KOPT-K1 (cell line): ENCODE data around the gene TIFAB.

ENCODE experiments used
- H3K27ac ChIP-seq: fragments of 200-600 bp; sonication (generic); 2 replicates; pipeline ENCODE4 v1.5.1; 2016; ENCODE audit warnings: antibody characterized with exemption, mild to moderate bottlenecking, low read depth, low read length; ENCODE audit not compliant: poor library complexity, severe bottlenecking
- H3K36me3 ChIP-seq: fragments of 200-600 bp; sonication (generic); 2 replicates; pipeline ENCODE4 v1.5.1; 2017; ENCODE audit warnings: antibody characterized with exemption, mild to moderate bottlenecking, low read length, moderate library complexity; ENCODE audit not compliant: insufficient read depth
- H3K9me3 ChIP-seq: fragments of 200-600 bp; sonication (generic); 2 replicates; pipeline ENCODE4 v1.5.1; 2017; ENCODE audit warnings: antibody characterized with exemption, low read length, mild to moderate bottlenecking; ENCODE audit not compliant: insufficient read depth, poor library complexity, severe bottlenecking

TIFAB gene

DNA sequence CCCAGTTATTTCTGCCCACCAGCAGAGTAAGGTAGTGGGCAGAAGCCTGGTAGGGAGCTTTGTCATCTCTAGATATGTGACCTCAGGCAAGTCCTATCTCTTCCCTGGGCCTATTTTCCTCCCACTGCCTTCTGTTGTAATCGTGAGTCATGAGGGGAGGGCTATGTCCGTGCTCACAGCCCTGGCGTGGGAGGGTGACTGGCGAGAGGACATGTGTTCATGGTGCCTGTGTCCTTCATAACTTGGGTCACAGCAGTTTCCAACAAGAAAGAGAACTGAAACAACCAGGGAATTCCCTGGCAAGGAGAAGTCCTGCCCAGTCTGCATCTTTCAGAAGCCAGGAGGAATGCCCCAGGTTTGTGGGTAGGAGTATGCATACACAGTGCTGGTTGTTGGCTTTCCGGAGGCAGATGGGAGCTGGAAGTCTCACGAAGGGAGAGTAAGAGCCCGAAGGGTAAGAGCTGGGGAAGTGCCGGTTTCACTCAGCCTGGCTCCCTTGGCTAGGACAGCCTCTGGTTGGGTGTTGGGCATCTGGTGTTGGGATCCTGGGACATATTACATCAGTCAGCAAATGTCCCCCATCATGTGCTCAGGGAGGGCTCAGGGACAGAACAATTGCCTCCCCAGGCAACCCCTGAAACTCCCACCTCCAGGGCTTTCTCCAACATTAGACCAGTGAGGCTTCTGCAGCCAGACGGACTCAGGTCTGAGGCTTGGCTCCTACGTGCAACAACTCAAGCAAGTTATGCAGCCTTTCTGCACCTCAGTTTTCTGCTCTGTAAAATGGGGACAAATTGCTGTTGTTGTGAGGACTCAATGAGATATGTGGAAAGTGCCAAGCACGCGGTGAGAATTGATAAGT lies 4.3 kb upstream of the TIFAB start:
- H3K27ac ChIP-seq: no peak overlapping the region
- no peaks in the 10 kb centered on the region for H3K9me3 ChIP-seq
- H3K36me3 ChIP-seq: no peaks in the 10 kb centered on the region

DNA sequence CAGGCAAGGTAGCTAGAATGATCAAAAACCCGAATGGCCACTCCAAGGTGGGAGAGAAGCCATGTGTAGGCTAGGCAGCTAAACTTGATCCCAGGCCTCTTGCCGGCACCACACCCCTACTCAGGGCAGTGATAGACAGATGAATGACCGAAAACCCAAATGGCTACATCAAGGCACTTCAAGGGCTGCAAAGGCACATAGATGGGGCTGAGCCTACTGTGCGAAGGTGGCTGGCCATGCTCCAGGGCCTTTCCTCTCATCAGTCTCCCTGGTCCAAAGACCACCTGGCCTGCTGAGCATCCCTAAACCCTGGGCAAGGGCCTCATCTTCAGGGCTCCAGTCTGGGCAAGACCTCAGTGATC lies 3.7 kb upstream of the TIFAB start:
- Histone ChIP-seq H3K27ac (no peak overlapping the region), H3K36me3 (no peaks in the 10 kb centered on the region), H3K9me3 (no peaks in the 10 kb centered on the region)

GRCh38 chr5:135454946-135455345 lies 2.8 kb upstream of the TIFAB start:
- H3K9me3 ChIP-seq: no peaks in the 10 kb centered on the region
- no peaks in the 10 kb centered on the region for H3K36me3 ChIP-seq
- no peak overlapping the region for H3K27ac ChIP-seq

GRCh38 chr5:135453613-135454012 lies 1.5 kb upstream of the TIFAB start:
- Histone ChIP-seq H3K36me3 (no peaks in the 10 kb centered on the region), H3K27ac (no peak overlapping the region), H3K9me3 (no peaks in the 10 kb centered on the region)

- Histone ChIP-seq H3K9me3 (no peaks in the 10 kb centered on the region), H3K27ac (no peak overlapping the region), H3K36me3 (no peaks in the 10 kb centered on the region)
These were observed 400 bp downstream of the TIFAB start for GRCh38 chr5:135451581-135452320.

GRCh38 chr5:135450952-135451351 lies 1.2 kb downstream of the TIFAB start:
- H3K9me3 ChIP-seq: no peaks in the 10 kb centered on the region
- H3K36me3 ChIP-seq: no peaks in the 10 kb centered on the region
- no peak overlapping the region for H3K27ac ChIP-seq

GRCh38 chr5:135450336-135450735 lies 1.8 kb downstream of the TIFAB start:
- no peaks in the 10 kb centered on the region for H3K9me3 ChIP-seq
- H3K27ac ChIP-seq: no peak overlapping the region

DNA sequence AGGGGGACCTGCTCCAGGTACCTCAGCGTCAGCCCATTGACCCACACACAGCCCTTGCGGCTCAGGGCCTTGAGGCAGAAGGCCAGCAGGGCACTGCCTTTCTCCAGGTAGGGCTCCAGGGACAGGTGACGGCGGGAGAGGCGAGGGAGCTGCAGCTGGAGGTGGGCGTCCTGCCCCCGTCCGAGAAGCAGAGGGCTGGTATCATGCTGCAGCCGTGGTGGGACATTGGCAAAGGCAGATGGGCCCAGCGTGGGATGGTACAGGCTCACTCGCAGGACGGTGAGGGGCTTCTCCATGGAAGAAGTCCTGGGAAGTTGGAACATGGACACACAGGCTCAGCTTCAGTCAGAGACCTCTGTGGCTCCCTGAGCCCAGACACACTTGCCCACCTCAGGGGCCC lies 2.5 kb downstream of the TIFAB start:
- H3K9me3 ChIP-seq: no peaks in the 10 kb centered on the region
- H3K27ac ChIP-seq: no peak overlapping the region
- no peaks in the 10 kb centered on the region for H3K36me3 ChIP-seq

More at GRCh38 chr5:135450336-135450735, 1.8 kb downstream of the TIFAB start:
- H3K36me3 ChIP-seq: no peaks in the 10 kb centered on the region

GRCh38 chr5:135448791-135449507 lies 3.2 kb downstream of the TIFAB start:
- no peaks in the 10 kb centered on the region for H3K9me3 ChIP-seq
- no peak overlapping the region for H3K27ac ChIP-seq
- no peaks in the 10 kb centered on the region for H3K36me3 ChIP-seq

DNA sequence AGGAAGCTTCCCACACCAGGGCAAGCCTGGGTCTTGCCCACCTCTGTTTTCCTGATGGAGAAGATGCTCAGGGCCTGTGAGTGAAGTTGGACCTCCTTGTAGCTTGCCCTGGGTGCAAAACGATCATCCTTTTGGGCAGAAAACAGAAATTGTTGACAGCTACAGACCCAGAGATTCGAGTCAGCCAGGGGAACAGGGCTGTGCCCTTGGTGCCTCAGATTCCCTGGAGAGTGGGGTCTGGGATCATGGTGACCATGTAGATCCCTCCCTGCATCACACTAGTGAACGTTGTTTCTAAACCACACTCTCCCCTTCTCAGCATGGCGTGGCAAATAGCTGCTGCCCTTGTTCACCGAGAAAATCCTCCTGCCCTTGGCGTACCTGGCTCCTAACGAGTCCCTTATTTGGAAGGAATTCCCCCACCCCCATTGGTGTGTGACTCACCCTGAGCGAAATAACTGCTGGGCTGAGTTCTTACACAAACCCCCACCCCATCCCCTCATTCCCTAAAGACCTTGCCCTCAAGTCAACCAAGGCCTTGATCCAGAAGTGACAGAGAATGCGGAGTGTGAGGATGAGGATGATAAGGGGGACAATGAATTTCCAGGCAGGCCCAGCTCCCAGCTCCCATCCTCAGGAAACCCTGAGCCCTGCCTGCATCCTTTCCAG lies 3.9 kb downstream of the TIFAB start:
- Histone ChIP-seq H3K9me3 (no peaks in the 10 kb centered on the region), H3K27ac (no peak overlapping the region), H3K36me3 (no peaks in the 10 kb centered on the region)

GRCh38 chr5:135447298-135447929 lies 4.7 kb downstream of the TIFAB start, which contains the start of gene DCANP1:
DCANP1 (minus strand) TSS chr5:135447348; CDS start chr5:135447108, 240 bp downstream.
- no peak within 1 kb of the TSS for H3K27ac ChIP-seq
- H3K9me3 ChIP-seq: no peaks in the 10 kb centered on the region
- H3K36me3 ChIP-seq: no peaks in the 10 kb centered on the region

DNA sequence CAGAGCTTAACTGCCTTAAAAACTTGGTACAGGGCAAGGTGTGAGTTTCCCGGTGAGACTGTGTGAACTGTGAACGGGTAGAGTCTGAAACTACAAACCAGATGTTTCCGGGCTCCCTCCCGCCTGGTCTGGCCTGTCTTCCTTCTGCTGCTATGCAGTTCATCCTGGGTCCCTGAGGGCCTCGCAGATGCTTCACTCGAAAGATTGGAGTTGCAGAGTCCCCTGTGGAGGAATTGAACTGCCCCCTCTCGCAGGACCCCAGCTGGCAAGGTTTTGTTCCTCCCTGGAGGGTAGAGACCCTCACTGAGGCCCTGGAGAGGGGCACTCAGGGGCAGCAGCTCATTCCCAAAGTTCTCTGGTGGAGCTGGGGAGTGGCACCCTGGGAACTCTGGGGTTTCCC lies 5.5 kb downstream of the TIFAB start:
- Histone ChIP-seq H3K27ac (no peak overlapping the region), H3K36me3 (no peaks in the 10 kb centered on the region), H3K9me3 (no peaks in the 10 kb centered on the region)

DNA sequence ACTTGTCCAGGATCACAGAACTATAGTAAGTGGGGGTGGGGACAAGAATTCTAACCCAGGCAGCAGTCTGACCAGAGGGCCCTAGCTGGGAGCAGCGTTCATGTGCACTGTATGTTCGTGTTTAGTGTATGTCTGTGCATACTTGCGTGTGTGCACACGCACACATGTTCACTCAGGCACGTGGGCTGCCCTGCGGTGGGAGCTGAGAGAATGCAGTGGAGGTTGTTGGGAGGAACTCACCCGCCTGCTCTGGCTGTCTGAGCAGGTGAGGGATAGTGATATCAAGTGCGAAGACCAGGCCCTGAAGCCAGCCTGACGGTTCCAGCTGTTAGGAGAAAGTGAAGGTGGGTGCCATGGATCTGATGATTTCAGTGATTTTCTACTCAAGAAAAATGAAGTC lies 5.9 kb downstream of the TIFAB start:
- Histone ChIP-seq H3K27ac (no peak overlapping the region), H3K36me3 (no peaks in the 10 kb centered on the region), H3K9me3 (no peaks in the 10 kb centered on the region)

GRCh38 chr5:135445306-135445985 lies 6.7 kb downstream of the TIFAB start:
- Histone ChIP-seq H3K27ac (no peak overlapping the region), H3K9me3 (no peaks in the 10 kb centered on the region), H3K36me3 (no peaks in the 10 kb centered on the region)
